Measurements from ENCODE around the gene USP32. TPM values are rescaled to one million over a fixed set of nuclear protein-coding genes. Genes with fewer than 3 reads are reported as not detected.
A peak's percentile ranks its signal among the peaks of the same experiment; 100 is the strongest.

USP32 gene
- total RNA-seq, 1 experiment from 2014 or later: 73.5 TPM

DNA sequence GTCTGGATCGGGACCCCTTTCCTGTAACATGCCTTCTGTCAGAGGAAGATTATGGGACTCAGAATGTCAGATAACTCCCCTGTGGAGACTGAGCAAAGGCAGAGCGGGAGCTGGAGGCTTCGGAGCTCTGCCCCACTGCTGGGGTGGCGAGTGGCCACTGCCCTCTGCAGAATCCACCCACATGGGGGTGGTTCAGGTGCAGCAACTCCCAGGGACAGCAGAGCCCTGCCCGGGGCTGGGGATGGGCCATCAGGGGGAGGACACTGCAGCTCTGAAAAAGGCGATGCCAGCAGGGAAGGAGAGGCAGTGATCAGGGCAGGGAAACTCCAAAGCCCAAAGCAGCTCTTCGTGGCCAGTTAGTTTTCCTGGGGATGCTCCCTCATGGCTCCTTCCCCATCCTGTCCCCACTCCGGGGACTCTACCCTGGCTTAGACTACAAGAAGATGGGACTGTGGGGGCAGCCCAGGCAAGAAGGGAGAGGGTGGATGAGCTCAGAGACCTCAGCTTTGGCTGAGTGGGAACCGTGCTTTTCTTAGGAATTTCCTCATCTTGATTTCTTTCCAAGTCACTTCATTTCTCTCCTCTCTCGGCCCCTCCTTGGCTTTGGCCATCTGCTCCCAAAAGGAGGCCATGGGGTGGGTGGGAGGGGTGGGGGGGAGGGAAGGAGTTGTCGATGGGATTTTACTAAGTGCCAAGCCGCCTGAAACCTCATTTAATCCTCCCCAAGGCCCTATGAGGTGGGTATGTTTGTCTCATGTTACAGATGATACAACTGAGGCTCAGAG lies 238.1 kb downstream of the USP32 start:
- peak; percentile 24 for DNase-seq
- no CpG with 5 or more reads among the region's 12 CpGs for WGBS (ENCODE audit: extremely low coverage, insufficient read length, low lambda C conversion rate)
- H2BK15ac ChIP-seq (ENCODE audit: low read depth, low read length): no peak overlapping the region
- no peak overlapping the region for H3K4ac ChIP-seq (ENCODE audit: low read depth, low read length)
- no peak overlapping the region; the same call in 1 of the 2 replicates for H3K14ac ChIP-seq (ENCODE audit: insufficient read depth, low read length)
- H2BK120ac ChIP-seq (ENCODE audit: low read depth, low read length, poor library complexity, severe bottlenecking): no peak overlapping the region
- no peak overlapping the region for H3K56ac ChIP-seq (ENCODE audit: insufficient read length, low read depth, low read length)
- TF ChIP-seq, protein P1, sequence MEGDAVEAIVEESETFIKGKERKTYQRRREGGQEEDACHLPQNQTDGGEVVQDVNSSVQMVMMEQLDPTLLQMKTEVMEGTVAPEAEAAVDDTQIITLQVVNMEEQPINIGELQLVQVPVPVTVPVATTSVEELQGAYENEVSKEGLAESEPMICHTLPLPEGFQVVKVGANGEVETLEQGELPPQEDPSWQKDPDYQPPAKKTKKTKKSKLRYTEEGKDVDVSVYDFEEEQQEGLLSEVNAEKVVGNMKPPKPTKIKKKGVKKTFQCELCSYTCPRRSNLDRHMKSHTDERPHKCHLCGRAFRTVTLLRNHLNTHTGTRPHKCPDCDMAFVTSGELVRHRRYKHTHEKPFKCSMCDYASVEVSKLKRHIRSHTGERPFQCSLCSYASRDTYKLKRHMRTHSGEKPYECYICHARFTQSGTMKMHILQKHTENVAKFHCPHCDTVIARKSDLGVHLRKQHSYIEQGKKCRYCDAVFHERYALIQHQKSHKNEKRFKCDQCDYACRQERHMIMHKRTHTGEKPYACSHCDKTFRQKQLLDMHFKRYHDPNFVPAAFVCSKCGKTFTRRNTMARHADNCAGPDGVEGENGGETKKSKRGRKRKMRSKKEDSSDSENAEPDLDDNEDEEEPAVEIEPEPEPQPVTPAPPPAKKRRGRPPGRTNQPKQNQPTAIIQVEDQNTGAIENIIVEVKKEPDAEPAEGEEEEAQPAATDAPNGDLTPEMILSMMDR (conservative IDR thresholded peaks at IDR 0.05): no peak
- H2BK5ac ChIP-seq (ENCODE audit: insufficient read length, low read length): no peak overlapping the region
- H3K9me3 Mint-ChIP-seq: no peaks in the 10 kb centered on the region; a peak in 1 of 5 replicates
- H3K23ac ChIP-seq (ENCODE audit: insufficient read length, low read depth, low read length): no peak overlapping the region
- no peak overlapping the region for H4K5ac ChIP-seq (ENCODE audit: insufficient read length, low read depth, low read length)
- no peak overlapping the region for H3T11ph ChIP-seq (ENCODE audit: low read length)
- H3K27ac Mint-ChIP-seq: no peak overlapping the region
- H3K9ac ChIP-seq (ENCODE audit: extremely low read depth, insufficient read length, low read length): no peak overlapping the region
- H3K4me2 ChIP-seq (ENCODE audit: insufficient read depth, insufficient read length, low read length): no peak overlapping the region
- H3K27me3 ChIP-seq (ENCODE audit: insufficient read depth, low read length): peaks cover 14% of the 10 kb centered on the region
- H4K91ac ChIP-seq (ENCODE audit: insufficient read length, low read depth, low read length): no peak overlapping the region
- H3K79me1 ChIP-seq (ENCODE audit: insufficient read depth, low read depth, low read length, poor library complexity, severe bottlenecking): no peaks in the 10 kb centered on the region
- H3K18ac ChIP-seq (ENCODE audit: insufficient read length, low read depth, low read length): no peak overlapping the region
- H3K4me1 Mint-ChIP-seq: peaks cover 46 to 67% of the 10 kb centered on the region in 2 experiments
- no peak overlapping the region; a peak in 1 of 5 replicates for H3K4me3 Mint-ChIP-seq
- H3K27me3 Mint-ChIP-seq (ENCODE audit: low read depth): peaks cover 61% of the 10 kb centered on the region
- no peak overlapping the region for H2BK20ac ChIP-seq (ENCODE audit: low read depth, low read length, poor library complexity, severe bottlenecking)
- H3K79me2 ChIP-seq (ENCODE audit: insufficient read depth, low read length): no peaks in the 10 kb centered on the region
- no peak overlapping the region for H4K8ac ChIP-seq (replicated peaks; ENCODE audit: insufficient read length, low read depth, low read length)
- H3K27ac ChIP-seq (ENCODE audit: insufficient read length, low read depth, low read length): no peak overlapping the region
- no peaks in the 10 kb centered on the region for H3K9me3 ChIP-seq (ENCODE audit: control insufficient read depth, low read depth, low read length)
- H2AFZ ChIP-seq (ENCODE audit: low read length): no peak overlapping the region
- no peaks in the 10 kb centered on the region for H4K20me1 ChIP-seq (ENCODE audit: control insufficient read depth, insufficient read depth, insufficient read length)
- H3K4me1 ChIP-seq (ENCODE audit: insufficient read depth, low read length): peaks cover 21% of the 10 kb centered on the region
- H2BK12ac ChIP-seq (ENCODE audit: insufficient read length, low read depth, low read length): no peak overlapping the region
- H3K36me3 Mint-ChIP-seq (ENCODE audit: insufficient read depth in 1 of 3, low read depth in 3 of 3): no peaks in the 10 kb centered on the region
- H2AK5ac ChIP-seq (ENCODE audit: insufficient read length, low read length): no peak overlapping the region
- peaks cover 6% of the 10 kb centered on the region for H3K23me2 ChIP-seq (ENCODE audit: insufficient read length, low read depth, low read length, poor library complexity, severe bottlenecking)
